SK-N-SH (cell line): ENCODE data around the gene DCHS1. TPM values are rescaled to one million over a fixed set of nuclear protein-coding genes. Genes with fewer than 3 reads are reported as not detected.

Experiments
- CTCF ChIA-PET: fragments of 300-600, 350-600 bp; formaldehyde crosslinking; extraction: SDS; loops from one replicate; lab custom pipeline; 2021; lab: Yijun Ruan, JAX
- POLR2A ChIA-PET: fragments of 350-600 bp; sonication (Branson Sonifier 250); formaldehyde crosslinking; extraction: SDS; loops from one replicate; lab custom pipeline; 2020; ENCODE audit warnings: antibody characterized with exemption, inconsistent platforms; lab: Yijun Ruan, JAX
- DNase-seq: peaks from one replicate; pipeline ENCODE4 v3.0.0; 2012
- H2AFZ ChIP-seq: fragments of 200-600 bp; sonication (generic); 2 replicates; pipeline ENCODE4 v1.8.1; 2016; ENCODE audit warnings: antibody characterized with exemption, mild to moderate bottlenecking, low read depth
- H3F3A ChIP-seq: fragments of 200-600 bp; sonication (generic); replicated peaks from 2 replicates; pipeline ENCODE3; 2016; ENCODE audit warnings: antibody characterized with exemption, mild to moderate bottlenecking; ENCODE audit not compliant: insufficient read depth
- H3K27ac ChIP-seq, 2 experiments: fragments of 200-500 bp in 1 of 2; fragments of 200-600 bp in 1 of 2; sonication (Bioruptor generic) in 1 of 2; sonication (generic), shearing (Covaris generic) in 1 of 2; 2 replicates each; pipeline versions ENCODE4 v1.5.1 to v1.6.1; 2014 to 2016; ENCODE audit warnings: low read depth in 2 of 2, inconsistent platforms in 1 of 2, low read length in 1 of 2, mild to moderate bottlenecking in 1 of 2, mixed read lengths in 1 of 2
- H3K27me3 ChIP-seq: fragments of 200-600 bp; sonication (generic), shearing (Covaris generic); 2 replicates; pipeline ENCODE4 v1.6.1; 2016; ENCODE audit warnings: mixed run types; ENCODE audit not compliant: insufficient read depth
- H3K36me3 ChIP-seq, 2 experiments: fragments of 200-500 bp in 1 of 2; fragments of 200-600 bp in 1 of 2; sonication (Bioruptor generic) in 1 of 2; sonication (generic) in 1 of 2; replicated peaks in 1 of 2; 2 replicates each; pipeline versions ENCODE3 to v1.5.1; 2014 to 2016; ENCODE audit warnings: low read length in 1 of 2, mild to moderate bottlenecking in 1 of 2; ENCODE audit not compliant: insufficient read depth in 2 of 2, control insufficient read depth in 1 of 2
- H3K4me1 ChIP-seq, 2 experiments: fragments of 200-500 bp in 1 of 2; fragments of 200-600 bp in 1 of 2; sonication (Bioruptor generic) in 1 of 2; sonication (generic), shearing (Covaris generic) in 1 of 2; 2 replicates each; pipeline versions ENCODE4 v1.5.1 to v1.6.1; 2014 to 2016; ENCODE audit warnings: low read depth in 1 of 2, low read length in 1 of 2, mixed run types in 1 of 2; ENCODE audit not compliant: insufficient read depth in 2 of 2, control insufficient read depth in 1 of 2
- H3K4me2 ChIP-seq: fragments of 200-600 bp; sonication (generic), shearing (Covaris generic); 2 replicates; pipeline ENCODE4 v1.6.1; 2017; ENCODE audit warnings: mixed run types
- H3K4me3 ChIP-seq, 2 experiments: fragments of 200-500 bp in 1 of 2; fragments of 200-600 bp in 1 of 2; sonication (Bioruptor generic) in 1 of 2; sonication (generic), shearing (Covaris generic) in 1 of 2; 2 replicates each; pipeline versions ENCODE4 v1.5.1 to v1.8.1; 2014 to 2016; ENCODE audit warnings: low read depth in 2 of 2, inconsistent platforms in 1 of 2, low read length in 1 of 2, mild to moderate bottlenecking in 1 of 2, mixed read lengths in 1 of 2, moderate library complexity in 1 of 2
- H3K79me2 ChIP-seq: fragments of 200-600 bp; sonication (generic); 2 replicates; pipeline ENCODE4 v1.8.1; 2017; ENCODE audit warnings: mild to moderate bottlenecking; ENCODE audit not compliant: insufficient read depth
- H3K9ac ChIP-seq: fragments of 200-600 bp; sonication (generic); 2 replicates; pipeline ENCODE4 v1.6.1; 2017; ENCODE audit warnings: mixed run types
- H3K9me2 ChIP-seq: fragments of 200-600 bp; sonication (generic); 2 replicates; pipeline ENCODE4 v1.6.1; 2017; ENCODE audit warnings: mixed run types
- H3K9me3 ChIP-seq: fragments of 200-600 bp; sonication (generic); 2 replicates; pipeline ENCODE4 v1.6.1; 2017; ENCODE audit warnings: mixed run types, mild to moderate bottlenecking, moderate library complexity
- H4K20me1 ChIP-seq: fragments of 200-600 bp; sonication (generic); 2 replicates; pipeline ENCODE4 v1.6.1; 2017; ENCODE audit warnings: mild to moderate bottlenecking, mixed run types; ENCODE audit not compliant: insufficient read depth
- ELF1 ChIP-seq: IDR thresholded peaks from 2 replicates; pipeline ENCODE4 v1.4.0; 2012
- FOXJ3 ChIP-seq: sonication (generic); formaldehyde crosslinking; IDR thresholded peaks from 2 replicates; pipeline ENCODE4 v1.5.1; 2020; ENCODE audit warnings: mild to moderate bottlenecking, missing genetic modification reagents
- GABPA ChIP-seq: IDR thresholded peaks from 2 replicates; pipeline ENCODE4 v1.4.0; 2012; ENCODE audit warnings: low read depth, mild to moderate bottlenecking
- GATA2 ChIP-seq: sonication (generic); formaldehyde crosslinking; IDR thresholded peaks from 2 replicates; pipeline ENCODE4 v1.5.0; 2020; ENCODE audit warnings: mild to moderate bottlenecking, missing genetic modification reagents
- MEF2A ChIP-seq: IDR thresholded peaks from 2 replicates; pipeline ENCODE4 v1.4.0; 2012; ENCODE audit warnings: low read depth, borderline replicate concordance
- MXI1 ChIP-seq: IDR thresholded peaks from 2 replicates; pipeline ENCODE4 v1.6.1; 2012; ENCODE audit warnings: mild to moderate bottlenecking, low read depth, low read length, improper control_type of control experiment
- NRF1 ChIP-seq: IDR thresholded peaks from 2 replicates; pipeline ENCODE4 v1.6.1; 2012; ENCODE audit warnings: low read depth, mild to moderate bottlenecking, low read length
- RAD21 ChIP-seq: IDR thresholded peaks from 2 replicates; pipeline ENCODE4 v1.6.1; 2012; ENCODE audit warnings: mild to moderate bottlenecking, low read length
- RCOR1 ChIP-seq: fragments of 150-350 bp; IDR thresholded peaks from 2 replicates; pipeline ENCODE4 v1.6.1; 2017; ENCODE audit warnings: antibody characterized with exemption, low read length
- RFX5 ChIP-seq: IDR thresholded peaks from 2 replicates; pipeline ENCODE4 v1.6.1; 2012; ENCODE audit warnings: mild to moderate bottlenecking, improper control_type of control experiment, low read length
- SMC3 ChIP-seq: IDR thresholded peaks from 2 replicates; pipeline ENCODE4 v1.6.1; 2012; ENCODE audit warnings: low read depth, low read length, improper control_type of control experiment
- YY1 ChIP-seq: IDR thresholded peaks from 2 replicates; pipeline ENCODE4 v1.4.0; 2012; ENCODE audit warnings: low read depth, mild to moderate bottlenecking
- WGBS: methylation state at CpG from one replicate; pipeline ENCODE4 v1.1.6; 2017; ENCODE audit warnings: low lambda C conversion rate; 5-methylcytosine and 5-hydroxymethylcytosine counted together
- polyA plus RNA-seq, 3 experiments: library from polyadenylated mRNA; depleted of rRNA; stranded (reverse); fragments of >200 nt; gene quantifications; 2 replicates each; pipeline ENCODE4 v1.2.3, GENCODE V29; 2012
- TF ChIP-seq, protein P1 (sequence below): IDR thresholded peaks from 2 replicates; pipeline ENCODE4; 2012

DCHS1 gene
- polyA plus RNA-seq, 1 of the 3 experiments (the other 2 are of a cell fraction) = 5.7 TPM

DNA sequence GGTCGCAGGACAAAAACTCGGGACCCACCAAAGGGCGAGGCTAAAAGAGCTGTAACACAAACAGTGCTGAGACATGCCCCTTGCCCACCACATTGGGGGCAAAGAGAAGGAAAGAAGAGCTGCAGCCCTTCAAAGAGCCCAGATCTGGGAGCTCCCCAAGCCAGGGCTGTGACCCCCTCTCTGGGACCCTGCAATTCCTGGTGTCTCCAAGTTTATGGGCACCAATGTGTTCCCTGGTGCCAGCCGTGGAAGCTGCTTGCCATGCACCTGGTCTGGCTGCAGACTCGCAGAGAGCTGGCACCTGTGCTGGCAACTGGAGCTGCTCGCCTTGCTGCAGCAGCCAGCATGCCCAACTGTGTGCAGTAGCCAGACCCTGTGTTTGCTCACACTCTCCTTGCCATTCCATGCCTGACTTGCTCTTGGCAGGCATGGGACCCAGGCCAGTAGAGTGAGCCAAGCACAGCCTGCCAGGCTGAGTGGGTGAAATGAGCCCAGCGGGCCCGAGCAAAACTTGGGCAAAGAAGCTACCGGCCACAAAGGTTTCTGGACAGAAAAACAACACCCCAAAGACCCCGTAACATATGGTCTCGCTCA is 68.2 kb downstream of the DCHS1 start:
- Histone ChIP-seq H3K4me2 (0 out of 2 replicates have a peak overlapping the region, but pooled peaks have one; percentile 23), H3K9me3 (peaks cover 24% of the 10 kb centered on the region; the same call in 1 of the 2 replicates), H3K36me3 (peaks cover 6 to 22% of the 10 kb centered on the region in 2 experiments), H3K27ac (no peak overlapping the region), H3K9me2 (peaks cover 2% of the 10 kb centered on the region; the same call in 1 of the 2 replicates), H3K4me1 (peaks cover 8 to 11% of the 10 kb centered on the region in 2 experiments; a peak in 2 of 4 replicates), H2AFZ (no peak overlapping the region), H3F3A (peaks cover 12% of the 10 kb centered on the region), H4K20me1 (no peaks in the 10 kb centered on the region), H3K4me3 (no peak overlapping the region), H3K27me3 (no peaks in the 10 kb centered on the region), H3K9ac (no peak overlapping the region)
- 96% methylated on average over 10 of the region's 11 CpGs for WGBS
- no peak for TF ChIP-seq RFX5
- no peak for TF ChIP-seq FOXJ3 (CRISPR knock-in tag)
- TF ChIP-seq, all 33 proteins: peak for 0
- no peaks in the 10 kb centered on the region; the same call in 1 of the 2 replicates for H3K79me2 ChIP-seq
- ChIA-PET POLR2A (no interaction called here), CTCF (interaction anchor here (0.9 to 1.5 kb wide), 6 partner anchors 12 to 208 kb away, joined by 3 to 5 read pairs (median 3); no protein-coding TSS in a partner anchor)
- no peak for DNase-seq

DNA sequence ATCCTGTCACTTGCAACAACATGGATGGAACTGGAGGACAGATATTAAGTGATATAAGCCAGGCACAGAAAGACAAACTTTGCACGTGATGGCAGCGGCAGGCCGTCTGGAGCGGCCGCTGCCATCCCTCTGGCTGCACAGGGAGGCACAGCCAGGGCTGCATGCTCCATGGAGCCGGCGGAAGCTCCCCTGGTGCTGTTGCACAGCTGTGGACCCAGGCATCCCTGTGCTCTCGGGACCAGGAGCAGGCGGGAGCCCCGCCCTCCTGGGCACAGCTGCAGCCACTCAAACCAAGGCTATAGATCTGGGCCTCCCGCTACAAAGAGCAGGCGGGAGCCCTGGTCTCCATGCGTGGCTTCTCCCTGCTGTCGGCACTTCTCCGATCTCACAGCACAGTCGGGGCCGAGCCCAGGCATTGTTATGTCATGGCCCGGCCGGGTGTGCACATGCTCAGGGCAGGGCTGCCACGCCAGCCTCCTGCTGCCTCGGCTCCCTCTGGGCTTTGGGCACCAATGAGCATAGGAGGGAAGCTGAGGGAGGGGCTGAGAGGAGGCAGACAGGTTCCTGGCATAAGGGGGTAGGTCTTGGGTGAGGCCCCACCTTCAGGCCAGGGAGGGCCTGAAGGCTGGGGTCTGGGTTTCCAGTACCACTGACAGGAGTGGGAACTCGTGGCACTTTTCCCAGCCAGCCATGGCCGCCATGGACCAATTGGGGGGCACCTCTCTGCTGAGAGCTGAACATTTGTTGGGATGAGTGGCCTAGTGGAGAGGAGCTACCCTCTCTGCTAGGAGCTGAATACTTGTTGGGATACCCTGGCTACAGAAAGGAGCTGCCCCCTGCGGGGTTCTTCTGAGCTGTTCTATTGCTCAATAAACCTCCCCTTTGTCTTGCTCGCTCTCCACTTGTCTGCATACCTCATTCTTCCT is 68.9 kb downstream of the DCHS1 start:
- ChIA-PET CTCF (interaction anchor here (0.8 to 1.5 kb wide), 7 partner anchors 11 to 208 kb away, joined by 3 to 5 read pairs (median 3); partner anchors contain the start of gene ILK), POLR2A (interaction anchor here (0.5 kb wide), 2 partner anchors 14 to 168 kb away, joined by 3 to 4 read pairs; partner anchors contain the start of gene APBB1)
- DNase-seq = peak; percentile 63
- H4K20me1 ChIP-seq = no peaks in the 10 kb centered on the region
- 73% methylated on average over 12 of the region's 25 CpGs for WGBS
- peak overlapping the region in 1 of 2 experiments; percentile 62; a peak in 2 of 4 replicates for H3K27ac ChIP-seq
- no peak overlapping the region for H3K4me2 ChIP-seq
- H3F3A ChIP-seq = peaks cover 12% of the 10 kb centered on the region
- H3K9me3 ChIP-seq = peaks cover 27% of the 10 kb centered on the region; the same call in 1 of the 2 replicates
- H3K4me3 ChIP-seq = peak overlapping the region in 1 of 2 experiments; percentile 16; a peak in 1 of 4 replicates
- H3K79me2 ChIP-seq = no peaks in the 10 kb centered on the region; the same call in 1 of the 2 replicates
- peaks cover 8 to 11% of the 10 kb centered on the region in 2 experiments; a peak in 2 of 4 replicates for H3K4me1 ChIP-seq
- H3K9ac ChIP-seq = no peak overlapping the region
- H3K9me2 ChIP-seq = peaks cover 2% of the 10 kb centered on the region; the same call in 1 of the 2 replicates
- H3K36me3 ChIP-seq = peaks cover 3 to 19% of the 10 kb centered on the region in 2 experiments
- H2AFZ ChIP-seq = no peak overlapping the region
- H3K27me3 ChIP-seq = no peaks in the 10 kb centered on the region
- TF ChIP-seq RFX5 = no peak
- TF ChIP-seq FOXJ3 (CRISPR knock-in tag) = no peak
- no peak for TF ChIP-seq GABPA
- peak; percentile 64; the same call in 1 of the 2 replicates for TF ChIP-seq MXI1
- no peak for TF ChIP-seq RCOR1

DNA sequence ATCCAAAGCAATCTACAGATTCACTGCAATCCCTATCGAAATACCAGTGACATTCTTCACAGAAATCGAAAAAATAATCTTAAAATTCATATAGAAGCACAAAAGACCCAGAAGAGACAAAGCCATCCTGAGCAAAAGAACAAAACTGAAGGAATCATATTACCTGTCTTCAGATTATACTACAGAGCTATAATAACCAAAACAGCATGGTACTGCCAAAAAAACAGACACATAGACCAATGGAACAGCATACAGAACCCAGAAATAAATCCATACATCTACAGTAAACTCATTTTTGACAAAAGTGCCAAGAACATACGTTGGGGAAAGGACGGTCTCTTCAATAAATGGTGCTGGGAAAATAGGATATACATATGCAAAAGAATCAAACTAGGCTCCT is 71.1 kb downstream of the DCHS1 start:
- H3K4me1 ChIP-seq = peaks cover 8 to 11% of the 10 kb centered on the region in 2 experiments; a peak in 2 of 4 replicates
- H2AFZ ChIP-seq = no peak overlapping the region
- no peak overlapping the region for H3K4me3 ChIP-seq
- H3K36me3 ChIP-seq = peaks cover 0 to 14% of the 10 kb centered on the region in 2 experiments
- DNase-seq = no peak
- 82% methylated on average over 4 of the region's 4 CpGs for WGBS
- H3F3A ChIP-seq = peaks cover 7% of the 10 kb centered on the region
- H4K20me1 ChIP-seq = no peaks in the 10 kb centered on the region
- ChIA-PET POLR2A (no interaction called here), CTCF (interaction anchor here (1.0 to 1.6 kb wide), 2 partner anchors 14 to 53 kb away, joined by 3 to 7 read pairs; no protein-coding TSS in a partner anchor)
- H3K9me2 ChIP-seq = peaks cover 2% of the 10 kb centered on the region; the same call in 1 of the 2 replicates
- H3K4me2 ChIP-seq = no peak overlapping the region
- H3K9me3 ChIP-seq = peaks cover 27% of the 10 kb centered on the region; the same call in 1 of the 2 replicates
- peaks cover 7% of the 10 kb centered on the region; the same call in 1 of the 2 replicates for H3K79me2 ChIP-seq
- H3K27me3 ChIP-seq = no peaks in the 10 kb centered on the region
- H3K27ac ChIP-seq = no peak overlapping the region
- H3K9ac ChIP-seq = no peak overlapping the region
- TF ChIP-seq SMC3 (no peak), GABPA (no peak), ELF1 (no peak), MEF2A (no peak), RCOR1 (no peak), NRF1 (no peak), GATA2 (CRISPR knock-in tag) (no peak), RAD21 (no peak), YY1 (no peak)
- TF ChIP-seq, protein P1, sequence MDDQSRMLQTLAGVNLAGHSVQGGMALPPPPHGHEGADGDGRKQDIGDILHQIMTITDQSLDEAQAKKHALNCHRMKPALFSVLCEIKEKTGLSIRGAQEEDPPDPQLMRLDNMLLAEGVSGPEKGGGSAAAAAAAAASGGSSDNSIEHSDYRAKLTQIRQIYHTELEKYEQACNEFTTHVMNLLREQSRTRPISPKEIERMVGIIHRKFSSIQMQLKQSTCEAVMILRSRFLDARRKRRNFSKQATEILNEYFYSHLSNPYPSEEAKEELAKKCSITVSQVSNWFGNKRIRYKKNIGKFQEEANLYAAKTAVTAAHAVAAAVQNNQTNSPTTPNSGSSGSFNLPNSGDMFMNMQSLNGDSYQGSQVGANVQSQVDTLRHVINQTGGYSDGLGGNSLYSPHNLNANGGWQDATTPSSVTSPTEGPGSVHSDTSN = no peak
- TF ChIP-seq, all 33 proteins: peak for 0
